Ishikawa (cell line): ENCODE results near the gene TSPAN18.

Experiments
- CEBPB ChIP-seq: IDR thresholded peaks from 2 replicates; pipeline ENCODE4 v1.6.1; 2012
- CREB1 ChIP-seq: IDR thresholded peaks from 2 replicates; pipeline ENCODE4 v1.6.1; 2012; ENCODE audit warnings: low read depth
- EGR1 ChIP-seq: IDR thresholded peaks from 2 replicates; pipeline ENCODE4 v1.6.1; 2012
- EP300 ChIP-seq: IDR thresholded peaks from 2 replicates; pipeline ENCODE4 v1.6.1; 2012; ENCODE audit warnings: borderline replicate concordance
- FOXM1 ChIP-seq: IDR thresholded peaks from 2 replicates; pipeline ENCODE4 v1.6.1; 2012; ENCODE audit warnings: low read depth, borderline replicate concordance
- MAX ChIP-seq: IDR thresholded peaks from 2 replicates; pipeline ENCODE4 v1.6.1; 2012
- NFIC ChIP-seq: IDR thresholded peaks from 2 replicates; pipeline ENCODE4 v1.6.1; 2012
- RAD21 ChIP-seq: IDR thresholded peaks from 2 replicates; pipeline ENCODE4 v1.6.1; 2012; ENCODE audit warnings: low read depth
- REST ChIP-seq: IDR thresholded peaks from 2 replicates; pipeline ENCODE4 v1.6.1; 2012; ENCODE audit warnings: low read depth, mild to moderate bottlenecking
- TAF1 ChIP-seq: IDR thresholded peaks from 2 replicates; pipeline ENCODE4 v1.6.1; 2012; ENCODE audit warnings: low read depth, mild to moderate bottlenecking
- TCF12 ChIP-seq: IDR thresholded peaks from 2 replicates; pipeline ENCODE4 v1.6.1; 2012; ENCODE audit warnings: low read depth
- TEAD4 ChIP-seq: IDR thresholded peaks from 2 replicates; pipeline ENCODE4 v1.6.1; 2012
- USF1 ChIP-seq: IDR thresholded peaks from 2 replicates; pipeline ENCODE4 v1.6.1; 2012
- YY1 ChIP-seq: IDR thresholded peaks from 2 replicates; pipeline ENCODE4 v1.6.1; 2012; ENCODE audit warnings: low read depth
- ZBTB7A ChIP-seq: IDR thresholded peaks from 2 replicates; pipeline ENCODE4 v1.6.1; 2012; ENCODE audit warnings: low read depth

Gene TSPAN18

GRCh38 chr11:44707094-44707493 lies 19.7 kb upstream of the TSPAN18 start:
- TF ChIP-seq NFIC (no peak), ZBTB7A (no peak), CEBPB (no peak), EP300 (no peak), RAD21 (no peak), REST (no peak), TAF1 (no peak), CREB1 (no peak), MAX (no peak), EGR1 (no peak)

- TF ChIP-seq FOXM1 (no peak), CEBPB (no peak), EGR1 (no peak), REST (no peak), EP300 (no peak)
Measured at GRCh38 chr11:44708009-44708408, 18.8 kb upstream of the TSPAN18 start.

- TF ChIP-seq RAD21 (no peak), FOXM1 (no peak), TEAD4 (no peak), NFIC (no peak), YY1 (no peak), TCF12 (no peak), REST (no peak), CREB1 (no peak), TAF1 (no peak)
Measured at GRCh38 chr11:44708523-44709280, 18.1 kb upstream of the TSPAN18 start.

- TF ChIP-seq ZBTB7A (no peak), REST (no peak), CEBPB (no peak), RAD21 (no peak), EP300 (no peak), TCF12 (no peak), TEAD4 (no peak), MAX (no peak), EGR1 (no peak), NFIC (no peak), CREB1 (no peak), YY1 (no peak), USF1 (no peak), FOXM1 (no peak)
Measured at GRCh38 chr11:44709281-44709562, 17.5 kb upstream of the TSPAN18 start.
